Stimulated activated CD8-positive, alpha-beta memory T cell treated with anti-CD3 and anti-CD28 coated beads, Interleukin-15, amount 100 ng/mL, for 4 hours (primary cell): ENCODE measurements around the gene LAMA3.

Experiments used
- DNase-seq, 2 donors: peaks; one replicate each; pipeline ENCODE4 v3.0.0-alpha.2; 2020; ENCODE audit warnings: low read depth in 2 of 2

LAMA3 gene

DNA sequence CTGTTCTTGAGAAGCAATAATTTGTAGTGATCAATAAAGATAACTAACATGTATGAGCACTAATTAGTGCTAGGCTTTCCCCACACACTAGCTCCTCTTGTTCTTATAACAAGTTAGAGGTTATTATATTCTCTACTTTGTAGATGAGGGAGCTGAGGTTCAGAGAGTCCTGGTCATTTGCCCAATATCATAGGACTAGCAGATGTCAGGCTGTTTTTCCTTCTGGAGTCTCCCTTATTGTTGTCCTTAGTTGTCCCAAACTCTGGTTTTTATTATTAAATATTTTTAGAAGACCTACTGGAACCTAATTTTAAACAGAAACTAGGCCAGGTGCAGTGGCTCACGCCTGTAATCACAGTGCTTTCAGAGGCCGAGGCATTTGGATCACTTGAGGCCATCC lies 308.8 kb downstream of the LAMA3 start:
- no peak for DNase-seq

- no peak for DNase-seq
Observed at GRCh38 chr18:23998820-23999219, 309.6 kb downstream of the LAMA3 start.

DNA sequence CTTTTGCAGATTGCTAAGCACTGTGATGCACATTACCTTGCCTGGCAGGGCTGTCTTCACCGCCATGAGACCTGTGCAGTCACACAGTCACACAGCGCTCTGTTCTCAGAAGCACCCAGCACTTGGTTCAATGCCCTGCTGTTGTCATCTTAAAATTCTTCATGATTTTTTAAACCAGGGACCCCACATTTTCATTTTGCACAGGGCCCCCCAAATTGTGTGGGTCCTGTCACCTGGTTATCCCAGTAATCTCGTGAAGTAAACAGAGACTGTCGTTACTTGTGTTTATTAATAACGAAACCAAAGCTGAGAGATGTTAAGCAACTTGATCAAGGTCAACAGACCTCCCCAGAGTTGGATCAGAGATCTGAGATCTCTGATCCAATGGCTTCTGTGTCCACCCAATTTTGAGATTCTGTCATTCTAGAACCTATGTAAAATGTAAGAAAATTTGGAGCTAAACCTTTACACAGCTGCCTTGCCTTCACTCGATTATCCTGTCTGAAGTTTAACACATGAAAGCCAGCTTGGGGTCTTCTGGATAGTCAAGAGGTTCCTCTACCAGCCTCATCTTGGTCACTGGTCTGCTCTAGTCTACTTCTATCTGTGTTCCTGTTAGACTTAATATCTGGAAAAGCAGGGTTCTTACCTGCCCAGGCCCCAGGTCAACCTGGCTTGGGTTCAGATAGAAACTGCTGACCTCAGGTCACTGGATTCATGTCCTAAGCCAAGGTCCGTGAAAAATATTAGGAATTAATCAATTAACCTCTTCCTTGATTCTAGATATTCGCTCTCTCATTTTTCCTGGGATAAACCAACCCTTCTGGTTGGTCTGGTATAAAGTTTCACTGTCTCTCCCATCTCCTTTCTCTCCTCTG lies 311.6 kb downstream of the LAMA3 start:
- no peak for DNase-seq

DNA sequence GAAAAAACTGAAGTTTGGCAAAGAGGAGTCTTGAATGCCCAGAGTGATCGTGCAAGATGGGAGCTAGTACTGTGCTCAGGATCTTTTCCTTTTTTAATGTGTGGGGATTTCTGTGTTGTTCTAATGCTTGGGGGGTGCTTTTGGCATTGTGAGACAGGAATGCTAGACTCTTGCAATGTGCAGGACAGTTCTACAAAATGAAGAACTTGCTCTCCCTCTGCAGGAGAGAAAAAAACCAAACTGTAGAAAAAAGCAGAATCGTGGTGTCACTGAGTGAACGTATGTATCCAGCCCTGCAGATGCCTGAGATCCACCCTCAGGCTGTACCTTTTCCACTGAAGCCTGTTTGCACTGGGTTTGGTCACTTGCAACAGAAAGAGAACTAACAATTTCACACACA lies 313.2 kb downstream of the LAMA3 start:
- DNase-seq: no peak

GRCh38 chr18:24003288-24003687 lies 314.0 kb downstream of the LAMA3 start:
- no peak for DNase-seq

GRCh38 chr18:24003903-24004640 lies 314.8 kb downstream of the LAMA3 start:
- DNase-seq: no peak
